GM13977 (cell line): ENCODE measurements around the gene ZNF460.
"Not testable (repeated sequence)": the region's sequence is repeated elsewhere in the genome, so short reads cannot be mapped to it uniquely, and the experiment has no call there.

Source experiments
- DNase-seq: peaks from one replicate; pipeline ENCODE4 v3.0.0; 2012; ENCODE audit warnings: low spot score
- CTCF ChIP-seq: IDR thresholded peaks from 2 replicates; pipeline ENCODE4 v1.5.1; 2012; ENCODE audit warnings: mild to moderate bottlenecking, control low read depth; ENCODE audit not compliant: insufficient read depth; ENCODE audit errors: extremely low read depth, missing control alignments
- in situ Hi-C: fragments of 300-500 bp; cut with MboI; formaldehyde crosslinking; loops from one replicate; pipeline ENCODE4 v1.12.0; 2022; ENCODE audit warnings: low sequenced_read_pairs, low pct_unique_long_range_greater_than_20kb, mixed read lengths, inconsistent platforms; ENCODE audit not compliant: unreplicated experiment

Gene ZNF460

GRCh38 chr19:57242821-57243220, 37.5 kb upstream of the ZNF460 start:
- TF ChIP-seq CTCF: no peak
- in situ Hi-C loops: no loop called here
- DNase-seq: no peak

- TF ChIP-seq CTCF: no peak
- DNase-seq: no peak
- in situ Hi-C loops: no loop called here
These were observed 35.8 kb upstream of the ZNF460 start for GRCh38 chr19:57244513-57244912.

- in situ Hi-C loops: no loop called here
- DNase-seq: no peak
- TF ChIP-seq CTCF: no peak
These were observed 35.2 kb upstream of the ZNF460 start for GRCh38 chr19:57245066-57245465.

GRCh38 chr19:57245959-57246358, 34.3 kb upstream of the ZNF460 start:
- TF ChIP-seq CTCF: no peak
- in situ Hi-C loops: no loop called here
- no peak for DNase-seq

- in situ Hi-C loops: no loop called here
- DNase-seq: no peak
- TF ChIP-seq CTCF: no peak
These were observed 31.6 kb upstream of the ZNF460 start for GRCh38 chr19:57248646-57249045.

GRCh38 chr19:57249329-57249728, 31.0 kb upstream of the ZNF460 start:
- DNase-seq: no peak
- in situ Hi-C loops: no loop called here
- no peak for TF ChIP-seq CTCF

- in situ Hi-C loops, DNase-seq: not testable (repeated sequence)
These were observed 26.5 kb upstream of the ZNF460 start for GRCh38 chr19:57253767-57254166.
